Endothelial cell of umbilical vein (primary cell): ENCODE data around the gene GNAL. TPM values are rescaled to one million over a fixed set of nuclear protein-coding genes. Genes with fewer than 3 reads are reported as not detected.

Experiments used
- BruUV-seq: library from RNA; stranded (reverse); fragments of 400-500 nt; replicated peaks from 2 replicates; lab custom pipeline; 2021; lab: Mats Ljungman, UMichigan
- CTCF ChIA-PET: fragments of 300-600, 350-600 bp; sonication (Branson Sonifier 250); formaldehyde crosslinking; loops from one replicate; lab custom pipeline; 2021; ENCODE audit warnings: antibody characterized with exemption, inconsistent platforms; lab: Charles Lee
- POLR2A ChIA-PET: fragments of 300-600, 350-600 bp; sonication (Branson Sonifier 250); formaldehyde crosslinking; loops from one replicate; lab custom pipeline; 2021; ENCODE audit warnings: antibody characterized with exemption, inconsistent platforms; lab: Charles Lee
- DNase-seq: peaks from one replicate; pipeline ENCODE4 v3.0.0-alpha.2; 2011; ENCODE audit warnings: low read depth, low spot score
- FAIRE-seq: peaks from 2 replicates; lab custom pipeline; 2011; peaks lifted over from hg19 to GRCh38; lab: Jason Lieb, UNC
- H2AFZ ChIP-seq: 2 replicates; pipeline ENCODE4 v1.6.0; 2012; ENCODE audit warnings: low read depth, low read length, control low read depth, inconsistent platforms
- H3K27ac ChIP-seq: 2 replicates; pipeline ENCODE4 v1.5.1; 2011; ENCODE audit warnings: low read depth, mild to moderate bottlenecking, control low read depth, low read length, moderate library complexity; ENCODE audit not compliant: insufficient read depth
- H3K27me3 ChIP-seq, 2 experiments: 2 replicates each; pipeline versions ENCODE4 v1.6.0 to v1.6.1; 2011; ENCODE audit warnings: low read length in 2 of 2, mixed read lengths in 1 of 2; ENCODE audit not compliant: control insufficient read depth in 2 of 2, insufficient read depth in 2 of 2
- H3K36me3 ChIP-seq, 2 experiments: 2 replicates in 1 of 2; 3 replicates in 1 of 2; pipeline ENCODE4 v1.5.1; 2011; ENCODE audit warnings: low read length in 2 of 2, mild to moderate bottlenecking in 1 of 2, moderate library complexity in 1 of 2; ENCODE audit not compliant: control insufficient read depth in 2 of 2, insufficient read depth in 2 of 2; ENCODE audit errors: extremely low read depth in 1 of 2
- H3K4me1 ChIP-seq: 3 replicates; pipeline ENCODE4 v1.5.1; 2011; ENCODE audit warnings: mild to moderate bottlenecking, low read length; ENCODE audit not compliant: control insufficient read depth, insufficient read depth; ENCODE audit errors: extremely low read depth
- H3K4me2 ChIP-seq: 2 replicates; pipeline ENCODE4 v1.6.1; 2011; ENCODE audit warnings: low read length, control low read depth, mixed read lengths; ENCODE audit not compliant: insufficient read depth
- H3K4me3 ChIP-seq, 3 experiments: fragments of 200-600 bp in 1 of 3; sonication (generic), shearing (Covaris generic) in 1 of 3; replicated peaks in 1 of 3; 2 replicates each; pipeline ENCODE4 v1.5.1; 2011 to 2016; ENCODE audit warnings: control low read depth in 3 of 3, low read length in 3 of 3, mild to moderate bottlenecking in 2 of 3, inconsistent platforms in 1 of 3, low read depth in 1 of 3, moderate library complexity in 1 of 3; ENCODE audit not compliant: insufficient read depth in 1 of 3
- H3K79me2 ChIP-seq: 2 replicates; pipeline ENCODE4 v1.6.0; 2012; ENCODE audit warnings: low read length, inconsistent platforms; ENCODE audit not compliant: control insufficient read depth, insufficient read depth
- H3K9ac ChIP-seq: replicated peaks from 2 replicates; pipeline ENCODE3; 2011; ENCODE audit warnings: low read length, control low read depth; ENCODE audit not compliant: insufficient read depth; ENCODE audit errors: extremely low read depth
- H3K9me1 ChIP-seq: replicated peaks from 3 replicates; pipeline ENCODE4 v1.6.0; 2011; ENCODE audit warnings: mild to moderate bottlenecking, low read length; ENCODE audit not compliant: control insufficient read depth, insufficient read depth; ENCODE audit errors: extremely low read depth
- H3K9me3 ChIP-seq: replicated peaks from 2 replicates; pipeline ENCODE4 v1.5.1; 2012; ENCODE audit warnings: low read length, inconsistent platforms; ENCODE audit not compliant: control insufficient read depth, insufficient read depth
- H4K20me1 ChIP-seq: replicated peaks from 2 replicates; pipeline ENCODE3; 2011; ENCODE audit warnings: mild to moderate bottlenecking, low read length; ENCODE audit not compliant: control insufficient read depth, insufficient read depth; ENCODE audit errors: extremely low read depth
- CTCF ChIP-seq, 2 donors: IDR thresholded peaks; 1 replicate in 1 of 2; 2 replicates in 1 of 2; pipeline ENCODE4 v1.5.1; 2011; ENCODE audit warnings: low read length in 2 of 2, mild to moderate bottlenecking in 2 of 2, moderate library complexity in 2 of 2, control low read depth in 1 of 2, inconsistent platforms in 1 of 2, low read depth in 1 of 2; ENCODE audit not compliant: insufficient read depth in 1 of 2; ENCODE audit errors: extremely low read depth in 1 of 2
- EZH2 ChIP-seq: IDR thresholded peaks from 2 replicates; pipeline ENCODE4 v1.6.1; 2012; ENCODE audit warnings: borderline replicate concordance, low read depth, mild to moderate bottlenecking, moderate library complexity, low read length, inconsistent platforms; ENCODE audit not compliant: severe bottlenecking
- FOS ChIP-seq: IDR thresholded peaks from 2 replicates; pipeline ENCODE4 v1.6.1; 2011; ENCODE audit warnings: mild to moderate bottlenecking, low read length, moderate library complexity, borderline replicate concordance; ENCODE audit not compliant: insufficient read depth
- GATA2 ChIP-seq: IDR thresholded peaks from 2 replicates; pipeline ENCODE4 v1.7.0; 2011; ENCODE audit warnings: low read depth, mild to moderate bottlenecking, moderate library complexity, mixed read lengths, low read length; ENCODE audit not compliant: insufficient read length, insufficient read depth
- JUN ChIP-seq: IDR thresholded peaks from 2 replicates; pipeline ENCODE4 v1.6.1; 2011; ENCODE audit warnings: borderline replicate concordance, low read depth; ENCODE audit not compliant: insufficient read length, insufficient read depth
- MAX ChIP-seq: IDR thresholded peaks from 2 replicates; pipeline ENCODE4 v1.6.1; 2011; ENCODE audit not compliant: insufficient read depth, insufficient read length
- MYC ChIP-seq: IDR thresholded peaks from one replicate; pipeline ENCODE4 v1.6.1; 2011; ENCODE audit warnings: mild to moderate bottlenecking, low read depth, low read length
- POLR2A ChIP-seq: IDR thresholded peaks from 2 replicates; pipeline ENCODE4 v1.6.1; 2012; ENCODE audit warnings: low read depth, mild to moderate bottlenecking, control low read depth, low read length
- POLR2AphosphoS5 ChIP-seq: IDR thresholded peaks from 2 replicates; pipeline ENCODE4 v1.6.1; 2012; ENCODE audit warnings: low read depth, mild to moderate bottlenecking, control low read depth, low read length, moderate library complexity; ENCODE audit not compliant: insufficient read depth
- dilution Hi-C: fragments of 300-500 bp; cut with MboI; formaldehyde crosslinking; loops from one replicate; pipeline ENCODE4 v1.15.0; 2019; ENCODE audit warnings: low sequenced_read_pairs; ENCODE audit not compliant: extremely low pct_ligation_motif_present
- intact Hi-C: fragments of 100-400 bp; cut with micrococcal nuclease; formaldehyde crosslinking; loops from one replicate; pipeline ENCODE4 v1.10.0; 2022
- polyA plus RNA-seq, 4 experiments: library from polyadenylated mRNA; depleted of rRNA in 3 of 4; stranded (reverse) in 3 of 4; unstranded in 1 of 4; fragments of >200 nt; gene quantifications; 2 replicates each; pipeline versions ENCODE4 v1.2.1 to v1.2.3, GENCODE V29; 2011 to 2012; ENCODE audit warnings: missing spikeins in 1 of 4
- total RNA-seq: library from RNA; stranded (reverse); gene quantifications from 2 replicates; pipeline ENCODE4 v1.2.3, GENCODE V29; 2021

Gene GNAL
- total and polyA plus RNA-seq, 2 donors (not counting 3 experiments of a cell fraction or from before 2014, with no cell fraction given), result 0.07 to 0.73 TPM

- POLR2A ChIA-PET, result no interaction called here
- H3K36me3 ChIP-seq, result no peaks in the 10 kb centered on the region
- no peak overlapping the region for H3K4me3 ChIP-seq
- H3K79me2 ChIP-seq, result no peaks in the 10 kb centered on the region
- H3K27ac ChIP-seq, result no peak overlapping the region
- no peaks in the 10 kb centered on the region for H3K4me1 ChIP-seq
- H3K9ac ChIP-seq, result no peak overlapping the region
- H3K4me2 ChIP-seq, result no peak overlapping the region
- H4K20me1 ChIP-seq, result no peaks in the 10 kb centered on the region
- intact Hi-C loops (no loop called here), dilution Hi-C loops (no loop called here)
- no peaks in the 10 kb centered on the region for H3K9me1 ChIP-seq
- no peak overlapping the region for H2AFZ ChIP-seq
- FAIRE-seq (no peak), DNase-seq (no peak)
- TF ChIP-seq MAX (no peak), POLR2AphosphoS5 (no peak), JUN (no peak), POLR2A (no peak), CTCF (IDR thresholded peaks at IDR 0.05; ENCODE audit: extremely low read depth in 1 of 2, insufficient read depth in 1 of 2, low read depth in 1 of 2, low read length in 2 of 2) (no peak), FOS (no peak), EZH2 (no peak), MYC (no peak), GATA2 (no peak)
- no peaks in the 10 kb centered on the region for H3K27me3 ChIP-seq
- BruUV-seq, result no TSS peak
- CTCF ChIA-PET, result no interaction called here
- no peaks in the 10 kb centered on the region for H3K9me3 ChIP-seq
Measured at GRCh38 chr18:11811009-11811408, 121.9 kb downstream of the GNAL start.
